ENCODE measurements around the gene POU3F3. TPM values are rescaled to one million over a fixed set of nuclear protein-coding genes. Genes with fewer than 3 reads are reported as not detected.

The POU3F3 gene
- total RNA-seq, 2 experiments from 2014 or later, result not detected

GRCh38 chr2:104857262-104858005 lies 3.5 kb downstream of the POU3F3 start:
- peaks cover 3% of the 10 kb centered on the region for H3K36me3 Mint-ChIP-seq (ENCODE audit: low read depth)
- peaks cover 2% of the 10 kb centered on the region for H3K9me3 Mint-ChIP-seq
- Histone ChIP-seq H3K36me3 (ENCODE audit: insufficient read depth, low read length) (no peaks in the 10 kb centered on the region), H3K9me3 (ENCODE audit: control insufficient read depth in 1 of 2, insufficient read depth in 1 of 2, low read length in 2 of 2) (peaks cover 13 to 34% of the 10 kb centered on the region in 2 experiments), H3K27me3 (ENCODE audit: control insufficient read depth in 1 of 2, insufficient read depth in 2 of 2, low read length in 2 of 2) (peaks cover 60 to 79% of the 10 kb centered on the region in 2 experiments), H3K27ac (ENCODE audit: low read depth in 1 of 2, low read length in 2 of 2) (no peak overlapping the region), H3K4me1 (ENCODE audit: insufficient read depth, low read length) (peaks cover 34% of the 10 kb centered on the region), H3K4me3 (ENCODE audit: low read length) (peak overlapping the region; percentile 26)
- H3K27ac Mint-ChIP-seq, result no peak overlapping the region
- peak overlapping the region; percentile 74 for H3K4me3 Mint-ChIP-seq
- H3K4me1 Mint-ChIP-seq (ENCODE audit: low read depth), result peaks cover 37% of the 10 kb centered on the region
- peaks cover 82% of the 10 kb centered on the region for H3K27me3 Mint-ChIP-seq
- DNase-seq, result no peak
- TF ChIP-seq CTCF (IDR thresholded peaks at IDR 0.05), result no peak
- no peak for ATAC-seq (ENCODE audit: poor library complexity)
- intact Hi-C loops (cut with DNase I, micrococcal nuclease), result no loop called here
- POLR2A ChIA-PET, result no interaction called here
- CTCF ChIA-PET, result no interaction called here

GRCh38 chr2:104858006-104858978 lies 4.4 kb downstream of the POU3F3 start:
- Mint-ChIP-seq H3K27ac (no peak overlapping the region), H3K4me1 (ENCODE audit: low read depth) (peaks cover 30% of the 10 kb centered on the region), H3K9me3 (peaks cover 2% of the 10 kb centered on the region), H3K36me3 (ENCODE audit: low read depth) (peaks cover 3% of the 10 kb centered on the region), H3K4me3 (peak overlapping the region; percentile 59), H3K27me3 (peaks cover 82% of the 10 kb centered on the region)
- ChIA-PET POLR2A (interaction anchor here (1.0 kb wide), 1 partner anchor 12 kb away, joined by 3 read pairs; no protein-coding TSS in a partner anchor), CTCF (interaction anchor here (1.9 kb wide), 1 partner anchor 9 kb away, joined by 5 read pairs; no protein-coding TSS in a partner anchor)
- no peak for TF ChIP-seq CTCF (IDR thresholded peaks at IDR 0.05)
- no peak overlapping the region for H3K4me3 ChIP-seq (ENCODE audit: low read length)
- no peak for DNase-seq
- H3K9me3 ChIP-seq (ENCODE audit: control insufficient read depth in 1 of 2, insufficient read depth in 1 of 2, low read length in 2 of 2), result peaks cover 13 to 29% of the 10 kb centered on the region in 2 experiments
- peaks cover 58 to 80% of the 10 kb centered on the region in 2 experiments for H3K27me3 ChIP-seq (ENCODE audit: control insufficient read depth in 1 of 2, insufficient read depth in 2 of 2, low read length in 2 of 2)
- ATAC-seq (ENCODE audit: poor library complexity), result no peak
- H3K27ac ChIP-seq (ENCODE audit: low read depth in 1 of 2, low read length in 2 of 2), result no peak overlapping the region
- peaks cover 28% of the 10 kb centered on the region for H3K4me1 ChIP-seq (ENCODE audit: insufficient read depth, low read length)
- H3K36me3 ChIP-seq (ENCODE audit: insufficient read depth, low read length), result no peaks in the 10 kb centered on the region
- intact Hi-C loops (cut with DNase I, micrococcal nuclease), result no loop called here

GRCh38 chr2:104859291-104859765 lies 5.4 kb downstream of the POU3F3 start:
- no peak for TF ChIP-seq CTCF (IDR thresholded peaks at IDR 0.05)
- Histone ChIP-seq H3K4me3 (ENCODE audit: low read length) (no peak overlapping the region), H3K27ac (ENCODE audit: low read depth in 1 of 2, low read length in 2 of 2) (no peak overlapping the region), H3K36me3 (ENCODE audit: insufficient read depth, low read length) (no peaks in the 10 kb centered on the region), H3K27me3 (ENCODE audit: control insufficient read depth in 1 of 2, insufficient read depth in 2 of 2, low read length in 2 of 2) (peaks cover 59 to 82% of the 10 kb centered on the region in 2 experiments), H3K4me1 (ENCODE audit: insufficient read depth, low read length) (peaks cover 19% of the 10 kb centered on the region), H3K9me3 (ENCODE audit: control insufficient read depth in 1 of 2, insufficient read depth in 1 of 2, low read length in 2 of 2) (peaks cover 13 to 30% of the 10 kb centered on the region in 2 experiments)
- no peak overlapping the region for H3K4me3 Mint-ChIP-seq
- H3K36me3 Mint-ChIP-seq (ENCODE audit: low read depth), result peaks cover 2% of the 10 kb centered on the region
- H3K9me3 Mint-ChIP-seq, result peaks cover 2% of the 10 kb centered on the region
- ChIA-PET CTCF (interaction anchor here (1.9 kb wide), 1 partner anchor 10 kb away, joined by 5 read pairs; no protein-coding TSS in a partner anchor), POLR2A (no interaction called here)
- no peak for ATAC-seq (ENCODE audit: poor library complexity)
- DNase-seq, result no peak
- intact Hi-C loops (cut with DNase I, micrococcal nuclease), result no loop called here
- H3K4me1 Mint-ChIP-seq (ENCODE audit: low read depth), result peaks cover 21% of the 10 kb centered on the region
- H3K27me3 Mint-ChIP-seq, result peaks cover 80% of the 10 kb centered on the region
- H3K27ac Mint-ChIP-seq, result no peak overlapping the region
